ENCODE data around the gene TUBGCP6.
"Not testable (repeated sequence)": the region's sequence is repeated elsewhere in the genome, so short reads cannot be mapped to it uniquely, and the experiment has no call there.

Gene TUBGCP6

GRCh38 chr22:50274311-50274710 lies 29.5 kb upstream of the TUBGCP6 start:
- no peaks in the 10 kb centered on the region for H3K36me3 ChIP-seq (ENCODE audit: insufficient read depth, low read length)

GRCh38 chr22:50273781-50274180 lies 29.0 kb upstream of the TUBGCP6 start:
- H3F3A ChIP-seq (ENCODE audit: low read depth); H3K36me3 ChIP-seq (ENCODE audit: insufficient read depth, low read length); H3K27me3 ChIP-seq (ENCODE audit: insufficient read depth, low read length, poor library complexity, severe bottlenecking); H3K4me2 ChIP-seq (ENCODE audit: low read depth, low read length, poor library complexity, severe bottlenecking); H3K79me2 ChIP-seq (ENCODE audit: insufficient read depth, low read length); H4K20me1 ChIP-seq (ENCODE audit: insufficient read depth, low read length, poor library complexity, severe bottlenecking); H2AFZ ChIP-seq (ENCODE audit: low read length); H3K4me1 ChIP-seq (ENCODE audit: insufficient read depth, low read length, poor library complexity, severe bottlenecking); H3K9me3 ChIP-seq (ENCODE audit: insufficient read depth, low read depth, low read length); H3K9me2 ChIP-seq (replicated peaks; ENCODE audit: low read depth, low read length); H3K9ac ChIP-seq (ENCODE audit: low read depth, low read length, poor library complexity, severe bottlenecking); H3K4me3 ChIP-seq (ENCODE audit: low read length, poor library complexity, severe bottlenecking): not testable (repeated sequence)

More at GRCh38 chr22:50274311-50274710, 29.5 kb upstream of the TUBGCP6 start:
- Histone ChIP-seq H3K9me2 (replicated peaks; ENCODE audit: low read depth, low read length) (no peaks in the 10 kb centered on the region), H3K79me2 (ENCODE audit: insufficient read depth, low read length) (no peaks in the 10 kb centered on the region), H3F3A (ENCODE audit: low read depth) (no peaks in the 10 kb centered on the region), H2AFZ (ENCODE audit: low read length) (no peak overlapping the region), H3K4me1 (ENCODE audit: insufficient read depth, low read length, poor library complexity, severe bottlenecking) (peaks cover 8% of the 10 kb centered on the region), H4K20me1 (ENCODE audit: insufficient read depth, low read length, poor library complexity, severe bottlenecking) (no peaks in the 10 kb centered on the region), H3K4me2 (ENCODE audit: low read depth, low read length, poor library complexity, severe bottlenecking) (no peak overlapping the region), H3K9ac (ENCODE audit: low read depth, low read length, poor library complexity, severe bottlenecking) (no peak overlapping the region), H3K9me3 (ENCODE audit: insufficient read depth, low read depth, low read length) (no peaks in the 10 kb centered on the region), H3K4me3 (ENCODE audit: low read length, poor library complexity, severe bottlenecking) (no peak overlapping the region), H3K27me3 (ENCODE audit: insufficient read depth, low read length, poor library complexity, severe bottlenecking) (no peaks in the 10 kb centered on the region)
- TF ChIP-seq CTCF (conservative IDR thresholded peaks at IDR 0.05; ENCODE audit: low read length) (no peak; the same call in 1 of the 2 replicates), EZH2phosphoT487 (IDR thresholded peaks at IDR 0.05; ENCODE audit: borderline replicate concordance) (no peak)

GRCh38 chr22:50273352-50273751 lies 28.5 kb upstream of the TUBGCP6 start:
- not testable (repeated sequence) for H3K4me1 ChIP-seq (ENCODE audit: insufficient read depth, low read length, poor library complexity, severe bottlenecking); H4K20me1 ChIP-seq (ENCODE audit: insufficient read depth, low read length, poor library complexity, severe bottlenecking)

GRCh38 chr22:50272044-50272802 lies 27.4 kb upstream of the TUBGCP6 start:
- H3K4me1 ChIP-seq (ENCODE audit: insufficient read depth, low read length, poor library complexity, severe bottlenecking) = peaks cover 8% of the 10 kb centered on the region
- no peaks in the 10 kb centered on the region for H3K9me2 ChIP-seq (replicated peaks; ENCODE audit: low read depth, low read length)
- H3K4me3 ChIP-seq (ENCODE audit: low read length, poor library complexity, severe bottlenecking) = no peak overlapping the region
- TF ChIP-seq EZH2phosphoT487 (IDR thresholded peaks at IDR 0.05; ENCODE audit: borderline replicate concordance) = no peak
- no peak for TF ChIP-seq CTCF (conservative IDR thresholded peaks at IDR 0.05; ENCODE audit: low read length)
- H3K9me3 ChIP-seq (ENCODE audit: insufficient read depth, low read depth, low read length) = no peaks in the 10 kb centered on the region
- no peaks in the 10 kb centered on the region for H3K36me3 ChIP-seq (ENCODE audit: insufficient read depth, low read length)
- H3K79me2 ChIP-seq (ENCODE audit: insufficient read depth, low read length) = no peaks in the 10 kb centered on the region
- no peaks in the 10 kb centered on the region for H3K27me3 ChIP-seq (ENCODE audit: insufficient read depth, low read length, poor library complexity, severe bottlenecking)
- H4K20me1 ChIP-seq (ENCODE audit: insufficient read depth, low read length, poor library complexity, severe bottlenecking) = no peaks in the 10 kb centered on the region
- H3K4me2 ChIP-seq (ENCODE audit: low read depth, low read length, poor library complexity, severe bottlenecking) = no peak overlapping the region
- H3F3A ChIP-seq (ENCODE audit: low read depth) = no peaks in the 10 kb centered on the region
- no peak overlapping the region for H2AFZ ChIP-seq (ENCODE audit: low read length)
- no peak overlapping the region for H3K9ac ChIP-seq (ENCODE audit: low read depth, low read length, poor library complexity, severe bottlenecking)

More at GRCh38 chr22:50273352-50273751, 28.5 kb upstream of the TUBGCP6 start:
- H3K27me3 ChIP-seq (ENCODE audit: insufficient read depth, low read length, poor library complexity, severe bottlenecking); H3K36me3 ChIP-seq (ENCODE audit: insufficient read depth, low read length); H3K79me2 ChIP-seq (ENCODE audit: insufficient read depth, low read length); H3K9ac ChIP-seq (ENCODE audit: low read depth, low read length, poor library complexity, severe bottlenecking); H3K4me2 ChIP-seq (ENCODE audit: low read depth, low read length, poor library complexity, severe bottlenecking); H3K9me3 ChIP-seq (ENCODE audit: insufficient read depth, low read depth, low read length); H3K9me2 ChIP-seq (replicated peaks; ENCODE audit: low read depth, low read length); H2AFZ ChIP-seq (ENCODE audit: low read length); H3F3A ChIP-seq (ENCODE audit: low read depth); H3K4me3 ChIP-seq (ENCODE audit: low read length, poor library complexity, severe bottlenecking): not testable (repeated sequence)
